ENCODE measurements around the gene ALOX15. TPM values are rescaled to one million over a fixed set of nuclear protein-coding genes. Genes with fewer than 3 reads are reported as not detected.
"Not testable (repeated sequence)": the region's sequence is repeated elsewhere in the genome, so short reads cannot be mapped to it uniquely, and the experiment has no call there.

Gene ALOX15
- total RNA-seq, 2 donors from 2014 or later: 0.13 TPM; not detected in 1

DNA sequence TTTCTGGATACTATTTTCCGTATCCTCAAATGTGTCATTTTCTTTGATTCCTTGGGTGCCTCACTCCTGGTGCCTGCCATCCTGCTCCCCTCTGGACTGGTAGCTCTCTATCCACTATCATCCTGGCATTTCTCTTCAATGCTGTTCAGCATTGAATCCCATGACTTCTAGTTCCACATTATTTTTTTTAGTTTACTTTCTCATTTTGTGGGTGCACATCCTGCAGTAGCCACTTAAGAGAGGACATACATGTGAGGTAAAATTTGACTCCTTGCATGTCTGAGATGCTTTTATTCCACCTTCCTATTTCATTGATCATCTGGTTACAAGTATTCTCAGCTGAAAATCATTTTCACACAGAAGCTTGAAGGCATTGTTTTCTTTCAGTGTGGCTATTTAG lies 19.1 kb downstream of the ALOX15 start:
- Mint-ChIP-seq H3K27me3 (peaks cover 31% of the 10 kb centered on the region), H3K27ac (no peak overlapping the region), H3K4me3 (no peak overlapping the region), H3K4me1 (peaks cover 2% of the 10 kb centered on the region), H3K36me3 (ENCODE audit: low read depth) (peaks cover 3% of the 10 kb centered on the region)
- DNase-seq: no peak
- ATAC-seq: no peak
- H3K9me3 ChIP-seq (ENCODE audit: control insufficient read depth, low read length, poor library complexity, severe bottlenecking): no peaks in the 10 kb centered on the region

GRCh38 chr17:4620531-4621101 lies 20.9 kb downstream of the ALOX15 start:
- ATAC-seq (no peak), DNase-seq (no peak)
- Mint-ChIP-seq H3K4me1 (no peaks in the 10 kb centered on the region), H3K36me3 (ENCODE audit: low read depth) (peaks cover 3% of the 10 kb centered on the region), H3K27ac (no peak overlapping the region), H3K27me3 (peaks cover 16% of the 10 kb centered on the region), H3K4me3 (no peak overlapping the region)
- no peaks in the 10 kb centered on the region for H3K9me3 ChIP-seq (ENCODE audit: control insufficient read depth, low read length, poor library complexity, severe bottlenecking)

GRCh38 chr17:4617590-4618351 lies 23.7 kb downstream of the ALOX15 start:
- DNase-seq (no peak), ATAC-seq (no peak)
- H3K4me3 Mint-ChIP-seq: no peak overlapping the region
- peaks cover 7% of the 10 kb centered on the region for H3K27me3 Mint-ChIP-seq
- H3K27ac Mint-ChIP-seq: no peak overlapping the region
- no peaks in the 10 kb centered on the region for H3K36me3 Mint-ChIP-seq (ENCODE audit: low read depth)
- H3K9me3 ChIP-seq (ENCODE audit: control insufficient read depth, low read length, poor library complexity, severe bottlenecking): no peaks in the 10 kb centered on the region
- no peaks in the 10 kb centered on the region for H3K4me1 Mint-ChIP-seq

GRCh38 chr17:4617090-4617489 lies 24.4 kb downstream of the ALOX15 start:
- peaks cover 7% of the 10 kb centered on the region for H3K27me3 Mint-ChIP-seq
- DNase-seq: no peak
- no peaks in the 10 kb centered on the region for H3K4me1 Mint-ChIP-seq
- no peak for ATAC-seq
- no peaks in the 10 kb centered on the region for H3K9me3 ChIP-seq (ENCODE audit: control insufficient read depth, low read length, poor library complexity, severe bottlenecking)
- H3K4me3 Mint-ChIP-seq: no peak overlapping the region
- H3K27ac Mint-ChIP-seq: no peak overlapping the region
- no peaks in the 10 kb centered on the region for H3K36me3 Mint-ChIP-seq (ENCODE audit: low read depth)

GRCh38 chr17:4616476-4616875 lies 25.0 kb downstream of the ALOX15 start:
- H3K27me3 Mint-ChIP-seq: peaks cover 7% of the 10 kb centered on the region
- DNase-seq (no peak), ATAC-seq (no peak)
- H3K4me1 Mint-ChIP-seq: no peaks in the 10 kb centered on the region
- no peak overlapping the region for H3K4me3 Mint-ChIP-seq
- no peak overlapping the region for H3K27ac Mint-ChIP-seq
- H3K36me3 Mint-ChIP-seq (ENCODE audit: low read depth): no peaks in the 10 kb centered on the region
- no peaks in the 10 kb centered on the region for H3K9me3 ChIP-seq (ENCODE audit: control insufficient read depth, low read length, poor library complexity, severe bottlenecking)

DNA sequence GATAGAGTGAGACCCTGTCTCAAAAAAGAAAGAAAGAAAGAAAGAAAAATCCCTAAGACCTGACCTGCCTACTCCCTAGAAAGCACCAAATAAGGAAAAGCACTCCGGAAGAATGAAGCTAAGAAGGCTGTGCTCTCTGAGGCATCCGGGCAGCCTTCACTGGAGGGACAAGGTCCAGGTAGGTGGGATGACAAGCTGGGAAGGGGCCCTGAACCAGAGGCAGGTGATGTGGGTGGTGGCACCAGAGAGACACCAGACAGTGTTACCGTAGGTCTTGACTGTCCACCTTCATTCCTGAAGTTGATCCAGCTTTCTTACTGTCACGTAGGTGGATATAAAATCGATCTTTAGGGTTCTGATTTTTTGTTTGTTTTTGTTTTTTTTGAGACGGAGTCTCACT lies 30.8 kb downstream of the ALOX15 start:
- no peak for ATAC-seq
- H3K27ac Mint-ChIP-seq: no peak overlapping the region

GRCh38 chr17:4610162-4610561 lies 31.3 kb downstream of the ALOX15 start:
- ATAC-seq (no peak), DNase-seq (no peak)
- no peaks in the 10 kb centered on the region for H3K4me1 Mint-ChIP-seq
- H3K4me3 Mint-ChIP-seq: no peak overlapping the region
- peaks cover 37% of the 10 kb centered on the region for H3K27me3 Mint-ChIP-seq
- H3K9me3 ChIP-seq (ENCODE audit: control insufficient read depth, low read length, poor library complexity, severe bottlenecking): no peaks in the 10 kb centered on the region
- H3K36me3 Mint-ChIP-seq (ENCODE audit: low read depth): no peaks in the 10 kb centered on the region
- H3K27ac Mint-ChIP-seq: no peak overlapping the region

More for the DNA sequence above, 30.8 kb downstream of the ALOX15 start:
- Mint-ChIP-seq H3K4me1 (no peaks in the 10 kb centered on the region), H3K27me3 (peaks cover 33% of the 10 kb centered on the region), H3K4me3 (no peak overlapping the region), H3K36me3 (ENCODE audit: low read depth) (no peaks in the 10 kb centered on the region)
- no peaks in the 10 kb centered on the region for H3K9me3 ChIP-seq (ENCODE audit: control insufficient read depth, low read length, poor library complexity, severe bottlenecking)
- no peak for DNase-seq

DNA sequence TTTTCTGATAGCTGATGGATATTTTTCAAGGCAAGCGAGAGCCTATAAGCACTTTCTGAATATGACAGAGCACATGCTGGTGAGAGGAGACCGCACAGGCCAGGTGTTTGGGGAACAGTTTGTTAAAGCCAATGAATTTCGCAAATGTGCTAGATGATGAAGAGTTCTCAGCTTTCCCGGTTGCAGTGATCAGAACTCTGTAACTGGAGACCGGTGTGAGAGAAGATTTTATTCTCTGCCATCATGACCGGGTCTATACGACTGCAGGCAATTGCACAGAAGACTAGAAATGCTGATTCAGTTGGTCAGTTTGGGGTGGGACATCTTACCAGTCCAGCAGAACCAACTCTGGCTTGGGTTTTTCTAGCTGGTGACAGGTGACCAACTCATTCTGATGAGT lies 31.7 kb downstream of the ALOX15 start:
- H3K4me3 Mint-ChIP-seq: no peak overlapping the region
- H3K4me1 Mint-ChIP-seq: no peaks in the 10 kb centered on the region
- no peak for DNase-seq
- ATAC-seq: no peak
- no peak overlapping the region for H3K27ac Mint-ChIP-seq
- no peaks in the 10 kb centered on the region for H3K9me3 ChIP-seq (ENCODE audit: control insufficient read depth, low read length, poor library complexity, severe bottlenecking)
- H3K27me3 Mint-ChIP-seq: peaks cover 37% of the 10 kb centered on the region
- H3K36me3 Mint-ChIP-seq (ENCODE audit: low read depth): no peaks in the 10 kb centered on the region

DNA sequence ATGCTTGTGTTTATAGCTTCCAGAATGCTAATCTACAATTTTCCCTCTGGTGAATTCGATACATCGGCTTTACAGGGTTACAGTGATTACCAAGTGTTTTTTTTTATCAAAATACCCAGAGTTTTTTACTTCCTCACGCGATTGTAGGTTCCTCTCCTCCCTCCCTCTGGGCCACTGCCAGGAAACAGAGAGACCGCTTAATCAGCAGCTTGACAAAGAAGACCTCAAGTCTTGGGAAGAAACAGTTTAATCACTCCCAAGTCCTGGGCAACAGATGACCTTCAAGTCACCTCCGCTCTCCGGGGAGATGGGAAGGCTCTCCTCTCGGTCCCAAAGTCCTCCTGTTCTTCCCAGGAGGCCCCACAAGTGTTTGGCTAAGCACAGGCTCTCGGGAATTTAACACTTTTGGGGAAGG lies 33.7 kb downstream of the ALOX15 start:
- H3K27me3 Mint-ChIP-seq: peaks cover 51% of the 10 kb centered on the region
- H3K36me3 Mint-ChIP-seq (ENCODE audit: low read depth): peaks cover 2% of the 10 kb centered on the region
- no peaks in the 10 kb centered on the region for H3K9me3 ChIP-seq (ENCODE audit: control insufficient read depth, low read length, poor library complexity, severe bottlenecking)
- no peak overlapping the region for H3K4me3 Mint-ChIP-seq
- ATAC-seq (no peak), DNase-seq (no peak)
- peaks cover 2% of the 10 kb centered on the region for H3K4me1 Mint-ChIP-seq
- H3K27ac Mint-ChIP-seq: no peak overlapping the region

GRCh38 chr17:4607261-4607741 lies 34.2 kb downstream of the ALOX15 start:
- Mint-ChIP-seq H3K4me1 (peaks cover 2% of the 10 kb centered on the region), H3K36me3 (ENCODE audit: low read depth) (peaks cover 2% of the 10 kb centered on the region), H3K27me3 (peaks cover 54% of the 10 kb centered on the region), H3K27ac (no peak overlapping the region), H3K4me3 (no peak overlapping the region)
- ATAC-seq (no peak), DNase-seq (no peak)
- no peaks in the 10 kb centered on the region for H3K9me3 ChIP-seq (ENCODE audit: control insufficient read depth, low read length, poor library complexity, severe bottlenecking)

DNA sequence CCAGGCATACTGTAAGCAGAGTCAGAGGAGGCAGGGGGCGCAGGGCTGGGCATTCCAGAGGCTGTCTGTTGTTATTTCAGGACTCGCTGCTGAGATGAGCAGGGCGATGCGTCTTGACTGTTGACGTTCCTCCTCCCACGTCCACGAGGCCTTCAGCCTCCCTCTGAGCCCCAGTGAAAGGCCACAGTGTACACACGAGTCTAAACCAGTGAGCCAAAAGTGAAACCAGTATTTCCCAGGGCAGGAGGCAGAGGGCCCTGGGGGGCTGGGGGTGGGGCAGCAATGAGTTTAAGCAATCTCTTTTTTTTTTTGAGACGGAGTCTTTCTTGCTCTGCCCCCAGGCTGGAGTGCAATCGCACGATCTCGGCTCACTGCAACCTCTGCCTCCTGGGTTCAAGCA lies 35.7 kb downstream of the ALOX15 start:
- no peak for DNase-seq
- Mint-ChIP-seq H3K27ac (no peak overlapping the region), H3K4me3 (no peak overlapping the region), H3K4me1 (peaks cover 2% of the 10 kb centered on the region), H3K27me3 (peaks cover 54% of the 10 kb centered on the region), H3K36me3 (ENCODE audit: low read depth) (peaks cover 2% of the 10 kb centered on the region)
- no peak for ATAC-seq
- no peaks in the 10 kb centered on the region for H3K9me3 ChIP-seq (ENCODE audit: control insufficient read depth, low read length, poor library complexity, severe bottlenecking)

GRCh38 chr17:4604736-4605135 lies 36.7 kb downstream of the ALOX15 start:
- DNase-seq; H3K4me1 Mint-ChIP-seq; ATAC-seq; H3K36me3 Mint-ChIP-seq (ENCODE audit: low read depth); H3K4me3 Mint-ChIP-seq; H3K9me3 ChIP-seq (ENCODE audit: control insufficient read depth, low read length, poor library complexity, severe bottlenecking); H3K27ac Mint-ChIP-seq: not testable (repeated sequence)
- peaks cover 50% of the 10 kb centered on the region for H3K27me3 Mint-ChIP-seq

GRCh38 chr17:4604111-4604644 lies 37.3 kb downstream of the ALOX15 start:
- Mint-ChIP-seq H3K27ac (no peak overlapping the region), H3K27me3 (peaks cover 50% of the 10 kb centered on the region), H3K4me1 (peaks cover 2% of the 10 kb centered on the region), H3K4me3 (no peak overlapping the region), H3K36me3 (ENCODE audit: low read depth) (peaks cover 2% of the 10 kb centered on the region)
- no peak for ATAC-seq
- DNase-seq: no peak
- H3K9me3 ChIP-seq (ENCODE audit: control insufficient read depth, low read length, poor library complexity, severe bottlenecking): no peaks in the 10 kb centered on the region

Data from T-helper 17 cell (primary cell).